ENCODE data around the gene CCDC17.

GRCh38 chr1:45574105-45574626 lies 49.7 kb downstream of the CCDC17 start:
- TF ChIP-seq CTCF (IDR thresholded peaks at IDR 0.05) = no peak
- no peak for TF ChIP-seq POLR2A (IDR thresholded peaks at IDR 0.05)
- no peak for TF ChIP-seq POLR2AphosphoS5 (IDR thresholded peaks at IDR 0.05)
- no peak for TF ChIP-seq EP300 (IDR thresholded peaks at IDR 0.05)

Measured in suprapubic skin (tissue), 4 donors.